Fibroblast of lung (primary cell): ENCODE measurements around the gene NLRC5. TPM values are rescaled to one million over a fixed set of nuclear protein-coding genes. Genes with fewer than 3 reads are reported as not detected.
A peak's percentile ranks its signal among the peaks of the same experiment; 100 is the strongest.

Experiments
- DNase-seq, 2 donors: peaks; one replicate each; pipeline versions ENCODE4 v3.0.0 to v3.0.0-alpha.2; 2010; ENCODE audit warnings: low read depth in 2 of 2
- H2AFZ ChIP-seq: 2 replicates; pipeline ENCODE4 v1.5.1; 2012; ENCODE audit warnings: low read length, control low read depth, inconsistent platforms
- H3K27ac ChIP-seq: 2 replicates; pipeline ENCODE4 v1.5.1; 2011; ENCODE audit warnings: low read length, control low read depth; ENCODE audit not compliant: insufficient read depth
- H3K27me3 ChIP-seq: 2 replicates; pipeline ENCODE4 v1.5.1; 2011; ENCODE audit warnings: mild to moderate bottlenecking, low read length; ENCODE audit not compliant: control insufficient read depth, insufficient read depth
- H3K36me3 ChIP-seq: 2 replicates; pipeline ENCODE4 v1.5.1; 2011; ENCODE audit warnings: low read length; ENCODE audit not compliant: control insufficient read depth, insufficient read depth
- H3K4me1 ChIP-seq: 2 replicates; pipeline ENCODE4 v1.5.1; 2011; ENCODE audit warnings: low read length; ENCODE audit not compliant: control insufficient read depth, insufficient read depth; ENCODE audit errors: extremely low read depth
- H3K4me2 ChIP-seq: 2 replicates; pipeline ENCODE4 v1.5.1; 2011; ENCODE audit warnings: low read length, control low read depth; ENCODE audit not compliant: insufficient read depth; ENCODE audit errors: extremely low read depth
- H3K4me3 ChIP-seq, 4 experiments: fragments of 200-600 bp in 1 of 4; sonication (generic) in 1 of 4; replicated peaks in 1 of 4; 2 replicates each; pipeline ENCODE4 v1.5.1; 2011 to 2016; ENCODE audit warnings: low read length in 4 of 4, low read depth in 3 of 4, mild to moderate bottlenecking in 3 of 4, control low read depth in 2 of 4, inconsistent platforms in 1 of 4, mixed read lengths in 1 of 4; ENCODE audit not compliant: insufficient read depth in 1 of 4; ENCODE audit errors: control extremely low read depth in 1 of 4
- H3K79me2 ChIP-seq: 2 replicates; pipeline ENCODE4 v1.5.1; 2012; ENCODE audit warnings: mild to moderate bottlenecking, low read length, inconsistent platforms; ENCODE audit not compliant: control insufficient read depth, insufficient read depth
- H3K9ac ChIP-seq: 2 replicates; pipeline ENCODE4 v1.5.1; 2011; ENCODE audit warnings: mild to moderate bottlenecking, low read length, control low read depth; ENCODE audit not compliant: insufficient read depth
- H3K9me3 ChIP-seq: 2 replicates; pipeline ENCODE4 v1.5.1; 2012; ENCODE audit warnings: low read depth, low read length; ENCODE audit not compliant: control insufficient read depth, insufficient read depth
- H4K20me1 ChIP-seq: 2 replicates; pipeline ENCODE4 v1.5.1; 2011; ENCODE audit warnings: low read length; ENCODE audit not compliant: control insufficient read depth, insufficient read depth; ENCODE audit errors: extremely low read depth
- EZH2 ChIP-seq: IDR thresholded peaks from 2 replicates; pipeline ENCODE4 v1.5.1; 2012; ENCODE audit warnings: low read length, control low read depth, mild to moderate bottlenecking; ENCODE audit errors: missing control alignments
- polyA plus RNA-seq, 2 donors: library from polyadenylated mRNA; depleted of rRNA in 1 of 2; stranded (reverse) in 1 of 2; unstranded in 1 of 2; fragments of >200 nt; gene quantifications; 2 replicates each; pipeline ENCODE4 v1.2.1, GENCODE V29; 2011 to 2012; ENCODE audit warnings: missing spikeins in 1 of 2
- total RNA-seq: library from RNA; depleted of rRNA; stranded (reverse); fragments of >200 nt; gene quantifications from 2 replicates; pipeline ENCODE4 v1.2.1, GENCODE V29; 2014
- TF ChIP-seq, protein P1 (sequence below), 2 donors: IDR thresholded peaks in 1 of 2; conservative IDR thresholded peaks in 1 of 2; 1 replicate in 1 of 2; 2 replicates in 1 of 2; pipeline ENCODE4 v1.5.1; 2011 to 2012; ENCODE audit warnings: low read length in 2 of 2, control low read depth in 1 of 2, inconsistent platforms in 1 of 2, low read depth in 1 of 2, mild to moderate bottlenecking in 1 of 2

Gene NLRC5
- total and polyA plus RNA-seq, 2 donors (not counting 1 experiment from before 2014, with no cell fraction given): 22.2 to 43.6 TPM

- Histone ChIP-seq H3K4me1 (no peaks in the 10 kb centered on the region), H3K36me3 (peaks cover 5% of the 10 kb centered on the region), H3K27ac (no peak overlapping the region), H4K20me1 (no peaks in the 10 kb centered on the region), H3K9me3 (no peaks in the 10 kb centered on the region), H3K79me2 (no peaks in the 10 kb centered on the region), H3K27me3 (no peaks in the 10 kb centered on the region), H2AFZ (no peak overlapping the region), H3K9ac (no peak overlapping the region), H3K4me3 (no peak overlapping the region), H3K4me2 (no peak overlapping the region)
- no peak for TF ChIP-seq EZH2
- TF ChIP-seq, protein P1, sequence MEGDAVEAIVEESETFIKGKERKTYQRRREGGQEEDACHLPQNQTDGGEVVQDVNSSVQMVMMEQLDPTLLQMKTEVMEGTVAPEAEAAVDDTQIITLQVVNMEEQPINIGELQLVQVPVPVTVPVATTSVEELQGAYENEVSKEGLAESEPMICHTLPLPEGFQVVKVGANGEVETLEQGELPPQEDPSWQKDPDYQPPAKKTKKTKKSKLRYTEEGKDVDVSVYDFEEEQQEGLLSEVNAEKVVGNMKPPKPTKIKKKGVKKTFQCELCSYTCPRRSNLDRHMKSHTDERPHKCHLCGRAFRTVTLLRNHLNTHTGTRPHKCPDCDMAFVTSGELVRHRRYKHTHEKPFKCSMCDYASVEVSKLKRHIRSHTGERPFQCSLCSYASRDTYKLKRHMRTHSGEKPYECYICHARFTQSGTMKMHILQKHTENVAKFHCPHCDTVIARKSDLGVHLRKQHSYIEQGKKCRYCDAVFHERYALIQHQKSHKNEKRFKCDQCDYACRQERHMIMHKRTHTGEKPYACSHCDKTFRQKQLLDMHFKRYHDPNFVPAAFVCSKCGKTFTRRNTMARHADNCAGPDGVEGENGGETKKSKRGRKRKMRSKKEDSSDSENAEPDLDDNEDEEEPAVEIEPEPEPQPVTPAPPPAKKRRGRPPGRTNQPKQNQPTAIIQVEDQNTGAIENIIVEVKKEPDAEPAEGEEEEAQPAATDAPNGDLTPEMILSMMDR (conservative IDR thresholded peaks at IDR 0.05 in 1 of 2, IDR thresholded peaks at IDR 0.05 in 1 of 2; ENCODE audit: low read depth in 1 of 2, low read length in 2 of 2): peak; percentile 99
- DNase-seq: peak; percentile 54 to 71
Measured at GRCh38 chr16:57084257-57084770, 95.0 kb downstream of the NLRC5 start.

GRCh38 chr16:57084996-57085395 is 95.6 kb downstream of the NLRC5 start:
- Histone ChIP-seq H3K4me3 (no peak overlapping the region), H3K27me3 (no peaks in the 10 kb centered on the region), H3K36me3 (peaks cover 4% of the 10 kb centered on the region), H3K4me1 (no peaks in the 10 kb centered on the region), H3K9ac (no peak overlapping the region), H3K9me3 (no peaks in the 10 kb centered on the region), H4K20me1 (no peaks in the 10 kb centered on the region), H3K79me2 (no peaks in the 10 kb centered on the region), H3K27ac (no peak overlapping the region), H2AFZ (no peak overlapping the region), H3K4me2 (no peak overlapping the region)
- no peak for DNase-seq
- no peak for TF ChIP-seq EZH2
- TF ChIP-seq, protein P1 (conservative IDR thresholded peaks at IDR 0.05 in 1 of 2, IDR thresholded peaks at IDR 0.05 in 1 of 2; ENCODE audit: low read depth in 1 of 2, low read length in 2 of 2): no peak

- peaks cover 3% of the 10 kb centered on the region for H3K4me1 ChIP-seq
- no peak overlapping the region for H2AFZ ChIP-seq
- H3K36me3 ChIP-seq: peaks cover 4% of the 10 kb centered on the region
- H3K4me2 ChIP-seq: no peak overlapping the region
- no peak overlapping the region for H3K4me3 ChIP-seq
- H3K27me3 ChIP-seq: no peaks in the 10 kb centered on the region
- H3K9ac ChIP-seq: no peak overlapping the region
- no peak overlapping the region for H3K27ac ChIP-seq
- no peaks in the 10 kb centered on the region for H3K79me2 ChIP-seq
- DNase-seq: no peak
- TF ChIP-seq, protein P1 (conservative IDR thresholded peaks at IDR 0.05 in 1 of 2, IDR thresholded peaks at IDR 0.05 in 1 of 2; ENCODE audit: low read depth in 1 of 2, low read length in 2 of 2): no peak
- TF ChIP-seq EZH2: no peak
- no peaks in the 10 kb centered on the region for H3K9me3 ChIP-seq
- no peaks in the 10 kb centered on the region for H4K20me1 ChIP-seq
Measured at GRCh38 chr16:57087003-57087402, 97.6 kb downstream of the NLRC5 start.
